K562 (cell line): ENCODE measurements around the gene ODF2. TPM values are rescaled to one million over a fixed set of nuclear protein-coding genes. Genes with fewer than 3 reads are reported as not detected.
A peak's percentile ranks its signal among the peaks of the same experiment; 100 is the strongest.

Experiments
- ARID1B ChIP-seq: fragments of 450-650 bp; IDR thresholded peaks from 2 replicates; pipeline ENCODE4 v1.6.1; 2016; ENCODE audit warnings: antibody characterized with exemption, mild to moderate bottlenecking, inconsistent platforms
- KLF16 ChIP-seq: IDR thresholded peaks from 2 replicates; pipeline ENCODE4 v1.6.1; 2016; ENCODE audit warnings: antibody characterized with exemption
- MTA2 ChIP-seq: fragments of 450-650 bp; IDR thresholded peaks from 2 replicates; pipeline ENCODE4 v1.6.1; 2016; ENCODE audit warnings: low read depth
- NEUROD1 ChIP-seq: fragments of 150-350 bp; IDR thresholded peaks from 2 replicates; pipeline ENCODE4 v1.6.1; 2014; ENCODE audit warnings: borderline replicate concordance, low read length, low read depth; ENCODE audit not compliant: partially characterized antibody
- NR3C1 ChIP-seq: sonication (generic); formaldehyde crosslinking; IDR thresholded peaks from 2 replicates; pipeline ENCODE4 v1.8.1; 2022; ENCODE audit warnings: missing genetic modification reagents
- RAD21 ChIP-seq, 2 experiments: fragments of 250-450 bp in 1 of 2; fragments of 450-650 bp in 1 of 2; sonication (Bioruptor Pico) in 1 of 2; formaldehyde crosslinking in 1 of 2; IDR thresholded peaks in 1 of 2; conservative IDR thresholded peaks in 1 of 2; 2 replicates each; pipeline versions ENCODE4 v1.4.0 to v1.8.0; 2020 to 2022; ENCODE audit warnings: mild to moderate bottlenecking in 2 of 2, moderate library complexity in 1 of 2
- SETDB1 ChIP-seq: IDR thresholded peaks from one replicate; pipeline ENCODE4 v1.6.1; 2012; ENCODE audit warnings: low read length, control low read depth, inconsistent platforms
- SMARCA4 ChIP-seq: fragments of 450-650 bp; IDR thresholded peaks from 2 replicates; pipeline ENCODE4 v1.6.1; 2016
- SRSF7 ChIP-seq: fragments of 200-400 bp; formaldehyde crosslinking; optimal IDR thresholded peaks from 2 replicates; pipeline ENCODE3; 2017; ENCODE audit warnings: mild to moderate bottlenecking, low read depth, low read length
- TAF9B ChIP-seq: fragments of 450-650 bp; IDR thresholded peaks from 2 replicates; pipeline ENCODE4 v1.6.1; 2018; ENCODE audit warnings: mild to moderate bottlenecking; ENCODE audit not compliant: partially characterized antibody
- U2AF2 ChIP-seq: fragments of 200-400 bp; formaldehyde crosslinking; optimal IDR thresholded peaks from 2 replicates; pipeline ENCODE3; 2017; ENCODE audit warnings: low read depth, mild to moderate bottlenecking, low read length
- ZNF146 ChIP-seq: IDR thresholded peaks from one replicate; pipeline ENCODE4 v1.6.1; 2018; ENCODE audit warnings: missing compliant biosample characterization; ENCODE audit not compliant: unreplicated experiment
- ZNF584 ChIP-seq: fragments of 200-800 bp; sonication (Bioruptor generic); IDR thresholded peaks from 2 replicates; pipeline ENCODE4 v1.6.1; 2016; ENCODE audit warnings: low read depth, mild to moderate bottlenecking, missing genetic modification characterization, missing compliant biosample characterization
- polyA plus RNA-seq, 8 experiments: library from polyadenylated mRNA; depleted of rRNA in 4 of 8; stranded (reverse) in 5 of 8; unstranded in 3 of 8; fragments of >200 nt; fragmentation: Nextera tagmentation in 2 of 8; fragmentation: Illumina TruSeq in 1 of 8; extraction: Ambion mirVana in 2 of 8; extraction: Trizol in 1 of 8; gene quantifications; 2 replicates each; pipeline versions ENCODE4 v1.2.1 to v1.2.3, GENCODE V29; 2011 to 2014; ENCODE audit warnings: inconsistent platforms in 1 of 8, missing spikeins in 1 of 8
- total RNA-seq, 7 experiments: library from RNA; depleted of rRNA in 6 of 7; stranded (reverse); fragments of >200 nt in 6 of 7; fragmentation: Illumina TruSeq in 2 of 7; extraction: Trizol in 2 of 7; gene quantifications; 2 replicates each; pipeline versions ENCODE4 v1.2.1 to v1.2.3, GENCODE V29; 2011 to 2021; ENCODE audit warnings: low replicate concordance in 1 of 7
- TF ChIP-seq, protein P1 (sequence below): fragments of 450-650 bp; formaldehyde crosslinking; IDR thresholded peaks from 2 replicates; pipeline ENCODE4 v1.4.0; 2022; ENCODE audit warnings: missing genetic modification characterization
- TF ChIP-seq, protein P2 (sequence below): fragments of 450-650 bp; IDR thresholded peaks from 2 replicates; pipeline ENCODE4 v1.6.1; 2016
- TF ChIP-seq, protein P3 (sequence below): fragments of 450-650 bp; IDR thresholded peaks from 2 replicates; pipeline ENCODE4 v1.6.1; 2016; ENCODE audit warnings: mild to moderate bottlenecking
- TF ChIP-seq, protein P4 (sequence below): fragments of 250-450 bp; sonication (Bioruptor Pico); IDR thresholded peaks from 2 replicates; pipeline ENCODE4 v1.6.1; 2021; ENCODE audit warnings: mild to moderate bottlenecking
- TF ChIP-seq, protein P5 (sequence below): fragments of 450-650 bp; IDR thresholded peaks from 2 replicates; pipeline ENCODE4 v1.6.1; 2016; ENCODE audit warnings: antibody characterized with exemption
- TF ChIP-seq, protein P6 (sequence below): fragments of 200-800 bp; sonication (Bioruptor generic); IDR thresholded peaks from 2 replicates; pipeline ENCODE4 v1.6.1; 2017; ENCODE audit warnings: missing genetic modification characterization, missing compliant biosample characterization

ODF2 gene
- total and polyA plus RNA-seq, 9 of the 15 experiments (the other 6 are each of a cell fraction or from before 2014, with no cell fraction given): 16.5 to 83.2 (median 69.7) TPM

DNA sequence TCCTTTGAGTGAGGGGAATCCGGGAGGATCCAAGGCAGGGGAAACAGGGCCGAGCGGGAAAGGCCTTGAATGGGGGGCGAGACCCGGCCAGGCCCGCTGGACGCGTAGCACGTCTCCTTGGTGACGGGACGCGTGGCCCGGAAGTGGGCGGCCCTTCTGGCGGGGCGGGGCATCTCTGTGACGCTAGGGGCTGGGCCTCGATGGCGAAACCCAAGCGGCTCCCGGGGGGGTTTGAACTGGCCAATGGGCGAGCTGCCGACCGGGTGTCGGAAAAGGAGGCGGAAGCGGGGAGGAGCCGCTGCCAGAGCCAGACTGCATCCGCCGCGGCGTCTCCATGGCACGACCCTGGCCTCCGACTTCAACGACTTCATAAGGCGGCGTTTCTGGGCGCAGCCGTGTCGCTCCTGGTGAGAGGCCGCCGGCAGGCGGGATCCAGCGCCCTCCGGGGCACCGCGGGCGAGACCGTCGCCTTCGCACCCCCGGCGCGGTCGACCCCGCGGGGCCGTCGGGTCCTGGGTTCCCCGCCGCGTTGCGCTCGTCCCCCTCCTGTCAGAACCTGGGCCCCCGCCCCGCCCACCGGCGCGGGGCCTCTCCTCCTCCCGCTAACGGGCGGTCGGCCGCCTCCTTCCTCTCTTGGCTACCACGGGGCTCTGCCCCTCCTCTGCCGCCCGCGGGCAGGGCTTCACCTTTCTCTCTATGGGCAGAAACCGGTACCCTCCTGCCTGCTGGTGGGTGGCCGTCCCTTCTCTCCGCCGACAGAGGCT is at the start of gene ODF2 (continued):
- TF ChIP-seq, protein P1, sequence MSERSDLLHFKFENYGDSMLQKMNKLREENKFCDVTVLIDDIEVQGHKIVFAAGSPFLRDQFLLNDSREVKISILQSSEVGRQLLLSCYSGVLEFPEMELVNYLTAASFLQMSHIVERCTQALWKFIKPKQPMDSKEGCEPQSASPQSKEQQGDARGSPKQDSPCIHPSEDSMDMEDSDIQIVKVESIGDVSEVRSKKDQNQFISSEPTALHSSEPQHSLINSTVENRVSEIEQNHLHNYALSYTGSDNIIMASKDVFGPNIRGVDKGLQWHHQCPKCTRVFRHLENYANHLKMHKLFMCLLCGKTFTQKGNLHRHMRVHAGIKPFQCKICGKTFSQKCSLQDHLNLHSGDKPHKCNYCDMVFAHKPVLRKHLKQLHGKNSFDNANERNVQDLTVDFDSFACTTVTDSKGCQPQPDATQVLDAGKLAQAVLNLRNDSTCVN (CRISPR knock-in tag): no peak
- TF ChIP-seq MTA2: no peak
- no peak for TF ChIP-seq ZNF584 (CRISPR knock-in tag)
- TF ChIP-seq TAF9B: no peak
- TF ChIP-seq SMARCA4: no peak
- TF ChIP-seq SETDB1: no peak
- TF ChIP-seq ZNF146 (CRISPR knock-in tag): no peak
- no peak for TF ChIP-seq U2AF2
- TF ChIP-seq, protein P2, sequence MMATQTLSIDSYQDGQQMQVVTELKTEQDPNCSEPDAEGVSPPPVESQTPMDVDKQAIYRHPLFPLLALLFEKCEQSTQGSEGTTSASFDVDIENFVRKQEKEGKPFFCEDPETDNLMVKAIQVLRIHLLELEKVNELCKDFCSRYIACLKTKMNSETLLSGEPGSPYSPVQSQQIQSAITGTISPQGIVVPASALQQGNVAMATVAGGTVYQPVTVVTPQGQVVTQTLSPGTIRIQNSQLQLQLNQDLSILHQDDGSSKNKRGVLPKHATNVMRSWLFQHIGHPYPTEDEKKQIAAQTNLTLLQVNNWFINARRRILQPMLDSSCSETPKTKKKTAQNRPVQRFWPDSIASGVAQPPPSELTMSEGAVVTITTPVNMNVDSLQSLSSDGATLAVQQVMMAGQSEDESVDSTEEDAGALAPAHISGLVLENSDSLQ: peak; percentile 34; the same call in 1 of the 2 replicates
- TF ChIP-seq SRSF7: no peak
- TF ChIP-seq, protein P3, sequence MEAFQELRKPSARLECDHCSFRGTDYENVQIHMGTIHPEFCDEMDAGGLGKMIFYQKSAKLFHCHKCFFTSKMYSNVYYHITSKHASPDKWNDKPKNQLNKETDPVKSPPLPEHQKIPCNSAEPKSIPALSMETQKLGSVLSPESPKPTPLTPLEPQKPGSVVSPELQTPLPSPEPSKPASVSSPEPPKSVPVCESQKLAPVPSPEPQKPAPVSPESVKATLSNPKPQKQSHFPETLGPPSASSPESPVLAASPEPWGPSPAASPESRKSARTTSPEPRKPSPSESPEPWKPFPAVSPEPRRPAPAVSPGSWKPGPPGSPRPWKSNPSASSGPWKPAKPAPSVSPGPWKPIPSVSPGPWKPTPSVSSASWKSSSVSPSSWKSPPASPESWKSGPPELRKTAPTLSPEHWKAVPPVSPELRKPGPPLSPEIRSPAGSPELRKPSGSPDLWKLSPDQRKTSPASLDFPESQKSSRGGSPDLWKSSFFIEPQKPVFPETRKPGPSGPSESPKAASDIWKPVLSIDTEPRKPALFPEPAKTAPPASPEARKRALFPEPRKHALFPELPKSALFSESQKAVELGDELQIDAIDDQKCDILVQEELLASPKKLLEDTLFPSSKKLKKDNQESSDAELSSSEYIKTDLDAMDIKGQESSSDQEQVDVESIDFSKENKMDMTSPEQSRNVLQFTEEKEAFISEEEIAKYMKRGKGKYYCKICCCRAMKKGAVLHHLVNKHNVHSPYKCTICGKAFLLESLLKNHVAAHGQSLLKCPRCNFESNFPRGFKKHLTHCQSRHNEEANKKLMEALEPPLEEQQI: no peak
- TF ChIP-seq, protein P4, sequence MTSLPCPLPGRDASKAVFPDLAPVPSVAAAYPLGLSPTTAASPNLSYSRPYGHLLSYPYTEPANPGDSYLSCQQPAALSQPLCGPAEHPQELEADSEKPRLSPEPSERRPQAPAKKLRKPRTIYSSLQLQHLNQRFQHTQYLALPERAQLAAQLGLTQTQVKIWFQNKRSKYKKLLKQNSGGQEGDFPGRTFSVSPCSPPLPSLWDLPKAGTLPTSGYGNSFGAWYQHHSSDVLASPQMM: no peak
- no peak for TF ChIP-seq NR3C1 (CRISPR knock-in tag)
- TF ChIP-seq, protein P5, sequence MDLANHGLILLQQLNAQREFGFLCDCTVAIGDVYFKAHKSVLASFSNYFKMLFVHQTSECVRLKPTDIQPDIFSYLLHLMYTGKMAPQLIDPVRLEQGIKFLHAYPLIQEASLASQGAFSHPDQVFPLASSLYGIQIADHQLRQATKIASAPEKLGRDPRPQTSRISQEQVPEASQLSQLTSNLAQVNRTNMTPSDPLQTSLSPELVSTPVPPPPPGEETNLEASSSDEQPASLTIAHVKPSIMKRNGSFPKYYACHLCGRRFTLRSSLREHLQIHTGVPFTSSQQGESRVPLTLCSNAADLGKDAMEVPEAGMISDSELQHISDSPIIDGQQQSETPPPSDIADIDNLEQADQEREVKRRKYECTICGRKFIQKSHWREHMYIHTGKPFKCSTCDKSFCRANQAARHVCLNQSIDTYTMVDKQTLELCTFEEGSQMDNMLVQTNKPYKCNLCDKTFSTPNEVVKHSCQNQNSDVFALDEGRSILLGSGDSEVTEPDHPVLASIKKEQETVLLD: no peak
- TF ChIP-seq, protein P6, sequence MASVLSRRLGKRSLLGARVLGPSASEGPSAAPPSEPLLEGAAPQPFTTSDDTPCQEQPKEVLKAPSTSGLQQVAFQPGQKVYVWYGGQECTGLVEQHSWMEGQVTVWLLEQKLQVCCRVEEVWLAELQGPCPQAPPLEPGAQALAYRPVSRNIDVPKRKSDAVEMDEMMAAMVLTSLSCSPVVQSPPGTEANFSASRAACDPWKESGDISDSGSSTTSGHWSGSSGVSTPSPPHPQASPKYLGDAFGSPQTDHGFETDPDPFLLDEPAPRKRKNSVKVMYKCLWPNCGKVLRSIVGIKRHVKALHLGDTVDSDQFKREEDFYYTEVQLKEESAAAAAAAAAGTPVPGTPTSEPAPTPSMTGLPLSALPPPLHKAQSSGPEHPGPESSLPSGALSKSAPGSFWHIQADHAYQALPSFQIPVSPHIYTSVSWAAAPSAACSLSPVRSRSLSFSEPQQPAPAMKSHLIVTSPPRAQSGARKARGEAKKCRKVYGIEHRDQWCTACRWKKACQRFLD (CRISPR knock-in tag): no peak
- TF ChIP-seq ARID1B: no peak
- no peak for TF ChIP-seq KLF16
- no peak for TF ChIP-seq RAD21 (CRISPR knock-in tag; conservative IDR thresholded peaks at IDR 0.05 in 1 of 2, IDR thresholded peaks at IDR 0.05 in 1 of 2)
- peak; percentile 7 for TF ChIP-seq NEUROD1
